ENCODE measurements around the gene TNIK.

The TNIK gene

DNA sequence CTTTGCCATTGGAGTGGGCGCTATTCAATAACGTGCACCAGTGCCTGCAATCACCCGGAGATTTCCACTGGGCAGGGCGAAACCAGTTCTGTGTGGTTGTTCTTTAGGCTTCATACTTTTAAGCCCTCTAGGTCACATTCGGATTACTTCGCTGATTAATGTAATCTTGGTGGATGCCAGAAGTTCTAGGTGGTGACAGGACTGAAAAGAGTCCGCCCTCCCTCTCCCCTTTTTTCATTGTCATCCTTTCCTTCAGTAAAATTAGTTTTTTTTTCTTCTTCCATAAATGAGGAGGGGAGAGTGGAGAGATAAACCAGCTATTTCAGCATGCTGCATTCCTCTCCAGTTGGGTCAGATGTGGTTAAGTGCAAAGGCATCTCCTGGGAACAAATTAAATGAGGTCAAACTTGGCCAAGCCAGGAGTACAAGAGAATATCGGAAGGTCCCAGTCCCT lies 431.4 kb downstream of the TNIK start:
- no peak for DNase-seq (ENCODE audit: low spot score)

DNA sequence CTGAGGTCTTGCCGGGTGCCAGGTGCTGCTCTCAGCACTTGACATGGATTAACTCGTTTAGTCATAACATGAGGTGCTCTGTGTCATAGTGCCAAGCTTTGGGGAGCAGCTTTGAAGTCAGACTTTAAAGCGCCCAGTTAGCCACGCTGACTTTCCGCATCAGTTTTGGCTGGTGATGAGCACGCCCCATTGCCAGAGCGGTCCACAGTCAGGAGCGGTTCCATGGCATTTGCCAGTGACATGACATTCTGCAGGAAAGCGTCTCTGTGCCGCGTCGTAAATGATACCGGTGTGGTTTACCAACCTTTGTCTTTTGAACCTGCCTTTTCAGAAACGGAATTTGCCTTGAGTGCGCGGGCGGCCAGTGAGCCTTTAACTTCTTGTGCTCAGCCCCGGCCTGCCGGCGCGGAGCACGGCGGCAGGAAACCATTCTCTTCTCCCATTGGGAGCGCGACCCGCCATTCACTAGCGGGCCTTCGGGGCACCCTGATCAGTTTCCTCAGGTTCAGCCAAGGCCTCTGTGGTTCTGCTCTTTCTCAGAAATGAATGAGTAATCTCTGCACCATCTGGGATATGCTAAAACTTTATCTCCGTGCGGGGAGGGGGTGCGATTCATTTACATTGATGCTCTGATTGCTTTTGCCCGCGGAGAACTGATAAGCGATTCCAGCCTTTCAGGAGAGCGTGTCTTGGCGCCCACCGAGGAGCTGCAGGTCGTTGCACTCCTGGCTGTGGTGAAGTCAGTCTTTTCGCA lies 432.0 kb downstream of the TNIK start:
- no peak for DNase-seq (ENCODE audit: low spot score)

DNA sequence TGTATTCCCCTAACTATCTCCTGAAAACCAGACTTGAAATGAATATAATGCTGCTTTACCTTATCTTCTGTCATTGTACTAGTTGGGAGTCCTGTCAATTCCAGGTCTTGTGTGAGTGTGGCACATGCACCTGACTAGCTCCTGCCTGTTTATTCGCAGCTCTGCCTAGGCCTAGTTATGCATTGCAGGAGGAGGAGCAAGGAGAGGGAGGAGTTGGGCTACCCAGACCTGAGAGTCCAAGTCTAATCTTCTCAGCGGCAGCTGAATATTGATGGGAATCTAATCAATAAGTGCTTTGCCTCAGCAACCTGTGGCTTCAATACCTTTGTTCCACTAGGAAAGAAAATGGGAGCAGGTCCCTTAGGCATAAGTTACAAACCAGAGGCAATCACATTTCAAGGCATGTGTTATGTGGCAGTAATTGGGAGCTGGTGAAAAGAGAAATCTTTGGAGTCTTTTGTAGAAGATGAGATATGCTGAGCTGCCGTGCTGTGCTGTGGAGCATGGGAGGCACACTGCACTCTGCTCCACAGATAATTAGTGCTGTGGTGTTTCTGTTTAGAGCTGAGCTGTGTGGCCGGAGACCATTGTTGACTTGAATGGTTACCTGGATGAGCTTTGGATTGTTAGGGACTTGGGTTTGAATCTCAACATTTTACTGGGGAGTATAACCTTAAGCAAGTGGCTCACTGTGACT lies 433.5 kb downstream of the TNIK start, which contains the start of gene SLC2A2:
Gene SLC2A2, minus strand, starts transcription at position 124 of the 697 bp plus-strand sequence. Its CDS starts 50 bp downstream, at position 74.
- DNase-seq (ENCODE audit: low spot score): no peak

DNA sequence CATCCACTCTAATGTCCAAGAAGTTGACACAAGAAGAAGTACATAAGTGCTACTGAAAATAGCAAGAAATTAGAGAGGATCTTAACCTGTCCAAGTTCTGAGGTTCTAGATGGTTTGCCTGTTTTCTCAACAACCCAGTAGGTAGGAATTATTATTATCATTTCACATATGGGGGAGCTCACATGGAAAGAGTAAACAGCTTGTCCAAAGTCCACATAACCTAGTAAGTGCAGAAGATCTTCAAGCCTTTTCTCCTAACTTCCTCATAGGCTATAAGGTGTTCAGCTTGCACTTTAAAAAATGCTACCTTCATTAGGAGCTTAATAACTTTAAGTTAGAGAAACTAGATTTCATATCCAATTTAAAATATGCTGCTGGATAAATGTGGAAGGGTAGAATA lies 436.6 kb downstream of the TNIK start:
- no peak for DNase-seq (ENCODE audit: low spot score)

DNA sequence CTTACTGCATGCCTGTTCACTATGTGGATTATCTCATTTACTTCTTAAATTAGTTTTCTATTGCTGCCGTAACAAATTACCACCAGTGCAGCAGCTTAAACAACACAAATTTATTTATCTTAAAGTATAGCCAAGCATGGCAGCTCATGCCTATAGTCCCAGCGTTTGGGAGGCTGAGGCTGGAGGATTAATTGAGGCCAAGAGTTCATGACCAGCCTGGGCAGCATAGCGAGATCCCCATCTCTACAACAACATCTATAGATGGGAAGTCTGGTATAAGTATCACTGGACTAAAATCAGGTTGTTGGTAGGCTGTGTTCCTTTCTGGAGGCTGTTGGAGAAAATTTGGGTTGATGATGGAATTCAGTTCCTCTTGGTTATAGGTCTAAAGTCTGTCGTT lies 438.8 kb downstream of the TNIK start:
- no peak for DNase-seq (ENCODE audit: low spot score)

DNA sequence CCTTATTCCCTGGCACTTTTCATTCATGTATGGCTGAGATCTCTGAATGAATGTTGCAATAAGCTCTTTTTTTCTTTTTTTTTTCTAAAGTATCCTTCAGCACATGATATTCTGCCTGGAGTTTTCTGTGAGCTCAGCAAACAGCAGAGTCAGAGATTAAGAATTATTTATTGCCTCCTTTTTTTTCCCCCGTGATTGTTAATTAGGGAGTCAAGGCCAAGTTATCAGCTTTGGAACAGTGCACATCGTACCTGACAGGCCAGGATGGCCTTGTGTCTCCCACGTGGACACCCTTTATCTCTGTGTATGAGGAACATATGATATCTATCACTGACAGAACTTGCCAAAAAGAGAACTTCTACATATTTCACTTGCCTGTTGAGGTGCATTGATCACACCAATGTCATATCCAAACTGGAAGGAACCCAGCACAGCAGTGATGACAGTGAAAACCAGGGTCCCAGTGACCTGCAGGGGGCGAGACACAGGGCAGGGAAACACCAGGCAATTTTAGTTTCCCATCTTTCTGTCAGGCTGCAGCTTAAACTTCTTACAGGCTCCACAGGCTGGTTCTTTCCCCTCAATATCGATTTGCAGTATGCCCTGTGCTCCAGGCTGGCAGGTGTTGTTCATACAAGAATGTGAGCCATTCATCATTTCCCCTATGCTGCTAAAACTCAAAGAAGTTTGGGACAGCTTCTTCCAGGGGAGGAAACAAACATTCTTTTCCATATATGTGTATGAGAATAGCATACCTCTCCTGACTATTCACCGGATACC lies 441.9 kb downstream of the TNIK start:
- DNase-seq (ENCODE audit: low spot score): no peak

DNA sequence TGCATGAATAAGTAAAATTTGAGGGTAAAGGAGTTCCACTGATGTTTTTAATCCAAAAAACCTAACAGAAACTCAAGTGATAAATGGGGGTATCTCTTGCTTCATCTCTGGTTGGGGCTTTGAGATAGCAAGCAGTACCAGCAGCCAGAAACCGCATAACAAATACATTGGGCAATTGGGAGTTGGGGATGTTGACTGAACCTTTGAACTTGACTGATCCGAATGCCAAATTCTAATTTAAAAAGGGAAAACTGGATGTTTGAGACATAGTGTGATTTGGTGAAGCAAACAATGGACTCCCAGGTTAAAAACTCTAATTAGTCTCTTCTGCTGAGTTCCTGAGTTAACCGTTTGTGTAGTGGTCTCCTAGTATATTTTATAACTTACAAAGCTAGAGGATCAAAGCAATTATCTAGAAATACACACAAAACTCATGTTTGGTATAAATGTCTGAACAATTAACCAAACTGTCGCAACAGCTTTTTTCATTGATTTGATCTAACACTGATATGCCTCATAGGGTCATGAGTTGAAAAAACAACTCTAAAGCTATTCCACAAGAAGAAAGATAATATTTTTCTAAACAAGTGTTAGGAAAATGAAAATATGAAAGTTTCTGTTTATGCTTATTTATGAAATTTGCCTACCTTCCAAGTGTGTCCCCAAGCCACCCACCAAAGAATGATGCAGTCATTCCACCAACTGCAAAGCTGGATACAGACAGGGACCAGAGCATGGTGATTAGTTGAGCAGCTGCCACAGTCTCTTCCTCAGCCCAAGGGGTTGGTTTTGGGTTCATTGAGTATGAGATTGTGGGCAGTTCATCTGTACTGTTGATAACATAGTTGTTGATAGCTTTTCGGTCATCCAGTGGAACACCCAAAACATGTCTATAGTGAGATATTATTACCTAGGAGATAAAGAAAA lies 446.1 kb downstream of the TNIK start:
- DNase-seq (ENCODE audit: low spot score): no peak

DNA sequence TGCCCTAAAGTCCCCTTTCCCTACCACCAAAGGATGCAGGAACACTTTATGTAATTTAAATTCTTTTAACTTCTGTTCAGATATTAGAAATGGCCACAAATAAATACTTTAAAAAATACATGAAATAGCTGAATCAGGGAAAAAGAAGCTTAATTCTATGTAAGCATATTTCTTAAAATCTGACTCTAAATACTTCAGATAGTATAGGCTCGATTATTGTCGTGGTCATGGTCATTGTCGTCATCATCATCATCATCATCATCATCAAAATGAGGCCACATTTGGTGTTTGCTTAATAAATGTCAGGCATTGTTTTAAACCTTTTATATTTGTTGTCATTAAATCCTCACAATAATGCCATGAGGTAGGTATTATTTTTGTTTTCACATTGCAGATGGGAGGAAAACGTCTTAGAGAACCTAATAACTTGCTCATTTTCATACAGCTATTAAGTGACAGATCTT lies 448.3 kb downstream of the TNIK start:
- no peak for DNase-seq (ENCODE audit: low spot score)
